SU-DHL-6 (cell line): ENCODE data around the gene VPS4B.

Experiments used
- H2AFZ ChIP-seq: fragments of 200-600 bp; sonication (generic); 2 replicates; pipeline ENCODE4 v1.6.1; 2014; ENCODE audit warnings: low read depth, mild to moderate bottlenecking, moderate library complexity, mixed read lengths, antibody characterized with exemption, low read length; ENCODE audit not compliant: severe bottlenecking
- H3F3A ChIP-seq: fragments of 200-600 bp; shearing (Covaris generic); 2 replicates; pipeline ENCODE4 v1.6.0; 2016; ENCODE audit warnings: antibody characterized with exemption, mild to moderate bottlenecking; ENCODE audit not compliant: insufficient read depth
- H3K27ac ChIP-seq: fragments of 200-600 bp; sonication (generic); 2 replicates; pipeline ENCODE4 v1.5.1; 2016; ENCODE audit warnings: low read depth, mild to moderate bottlenecking, low read length, moderate library complexity, mixed read lengths
- H3K27me3 ChIP-seq: fragments of 200-600 bp; sonication (generic), shearing (Covaris generic); 2 replicates; pipeline ENCODE4 v1.6.0; 2014; ENCODE audit warnings: mild to moderate bottlenecking, low read length
- H3K36me3 ChIP-seq: fragments of 200-600 bp; sonication (generic); 2 replicates; pipeline ENCODE4 v1.6.1; 2014; ENCODE audit warnings: mild to moderate bottlenecking, low read length, mixed read lengths
- H3K4me2 ChIP-seq: fragments of 300-600, 200-600 bp; shearing (Covaris generic), sonication (generic); 2 replicates; pipeline ENCODE4 v1.6.0; 2014; ENCODE audit warnings: low read length, low read depth, mild to moderate bottlenecking; ENCODE audit not compliant: poor library complexity, severe bottlenecking
- H3K4me3 ChIP-seq: fragments of 200-600 bp; sonication (generic); 2 replicates; pipeline ENCODE4 v1.5.1; 2014; ENCODE audit warnings: antibody characterized with exemption, low read length, mild to moderate bottlenecking, mixed read lengths; ENCODE audit not compliant: insufficient read depth, poor library complexity, severe bottlenecking
- H3K79me2 ChIP-seq: fragments of 200-600 bp; sonication (generic); 2 replicates; pipeline ENCODE4 v1.6.1; 2014; ENCODE audit warnings: mild to moderate bottlenecking, low read length, moderate library complexity; ENCODE audit not compliant: insufficient read depth
- H3K9ac ChIP-seq: fragments of 200-600 bp; sonication (generic); 2 replicates; pipeline ENCODE4 v1.7.0; 2014; ENCODE audit warnings: mild to moderate bottlenecking, low read length
- H3K9me2 ChIP-seq: fragments of 200-600 bp; sonication (generic); replicated peaks from 2 replicates; pipeline ENCODE4 v1.6.1; 2014; ENCODE audit warnings: low read length; ENCODE audit not compliant: insufficient read depth
- H3K9me3 ChIP-seq: fragments of 200-600 bp; sonication (generic); 2 replicates; pipeline ENCODE4 v1.6.1; 2014; ENCODE audit warnings: low read length, mixed read lengths; ENCODE audit not compliant: insufficient read depth
- H4K20me1 ChIP-seq: fragments of 200-600 bp; sonication (generic); 2 replicates; pipeline ENCODE4 v1.6.1; 2014; ENCODE audit warnings: low read depth, mild to moderate bottlenecking, antibody characterized with exemption, low read length, moderate library complexity, mixed read lengths
- CTCF ChIP-seq: fragments of 200-600 bp; sonication (generic); IDR thresholded peaks from one replicate; pipeline ENCODE4 v1.5.1; 2017; ENCODE audit warnings: antibody characterized with exemption, mild to moderate bottlenecking, low read length, moderate library complexity; ENCODE audit not compliant: insufficient read depth, poor library complexity, severe bottlenecking
- EZH2phosphoT487 ChIP-seq: fragments of 200-600 bp; sonication (generic), shearing (Covaris generic); conservative IDR thresholded peaks from 2 replicates; pipeline ENCODE4 v1.6.1; 2018; ENCODE audit warnings: mild to moderate bottlenecking, antibody characterized with exemption, low read length, moderate library complexity, mixed read lengths

VPS4B gene

DNA sequence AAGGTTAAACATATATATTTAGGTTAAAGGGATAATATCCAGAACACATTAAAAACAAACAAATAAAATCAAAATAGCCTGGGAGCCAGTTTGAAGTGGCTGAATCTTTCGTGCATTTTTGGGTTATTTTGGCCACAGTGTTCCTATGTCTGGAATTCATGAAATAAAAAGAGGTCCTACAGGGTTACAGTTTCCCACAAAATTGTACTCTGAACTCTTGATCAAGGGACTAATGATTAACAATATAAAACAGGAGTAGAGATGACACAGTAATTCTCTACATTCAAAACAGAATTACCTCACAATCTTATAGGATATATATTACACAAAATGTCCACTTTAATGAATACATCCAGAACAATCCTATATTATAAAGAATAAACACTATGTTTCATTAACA is 24.9 kb downstream of the VPS4B start:
- Histone ChIP-seq H3F3A (0 out of 2 replicates have a peak, but pooled peaks cover 3% of the 10 kb centered on the region), H4K20me1 (no peaks in the 10 kb centered on the region), H3K27me3 (no peaks in the 10 kb centered on the region), H3K27ac (no peak overlapping the region), H3K79me2 (no peaks in the 10 kb centered on the region), H3K9ac (no peak overlapping the region), H3K9me3 (no peaks in the 10 kb centered on the region), H3K9me2 (no peaks in the 10 kb centered on the region), H2AFZ (no peak overlapping the region), H3K4me2 (no peak overlapping the region), H3K4me3 (no peak overlapping the region), H3K36me3 (peaks cover 56% of the 10 kb centered on the region)
- TF ChIP-seq CTCF (no peak), EZH2phosphoT487 (no peak)

DNA sequence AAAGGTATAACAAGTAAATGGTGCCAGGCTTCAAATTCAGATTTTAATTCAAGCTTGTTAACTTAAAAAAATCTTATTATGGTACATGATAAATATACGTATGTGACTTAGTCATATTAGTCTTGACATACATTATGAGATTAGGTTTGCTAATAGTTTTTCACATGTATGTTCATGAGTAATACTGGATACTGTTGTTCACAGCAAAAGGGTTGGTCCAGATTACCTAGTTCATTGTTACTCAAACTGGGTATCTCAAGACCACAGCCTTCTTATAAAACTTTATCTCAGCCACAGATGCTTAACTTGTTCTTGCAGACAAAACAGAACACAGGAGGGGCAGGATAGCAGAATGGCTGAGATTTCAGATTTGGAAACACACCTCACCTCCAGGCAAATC is 26.8 kb downstream of the VPS4B start:
- H3K27me3 ChIP-seq, result no peaks in the 10 kb centered on the region
- H3K4me2 ChIP-seq, result no peak overlapping the region
- no peaks in the 10 kb centered on the region for H4K20me1 ChIP-seq
- H3K9me2 ChIP-seq, result no peaks in the 10 kb centered on the region
- peaks cover 52% of the 10 kb centered on the region for H3K36me3 ChIP-seq
- no peak overlapping the region for H3K27ac ChIP-seq
- H2AFZ ChIP-seq, result no peak overlapping the region
- TF ChIP-seq EZH2phosphoT487 (no peak), CTCF (no peak)
- no peak overlapping the region for H3K4me3 ChIP-seq
- no peaks in the 10 kb centered on the region for H3K79me2 ChIP-seq
- no peak overlapping the region for H3K9ac ChIP-seq
- H3K9me3 ChIP-seq, result no peaks in the 10 kb centered on the region
- 0 out of 2 replicates have a peak, but pooled peaks cover 3% of the 10 kb centered on the region for H3F3A ChIP-seq

- Histone ChIP-seq H3K9me3 (no peaks in the 10 kb centered on the region), H4K20me1 (no peaks in the 10 kb centered on the region), H2AFZ (no peak overlapping the region), H3K36me3 (peaks cover 48% of the 10 kb centered on the region), H3K4me3 (no peak overlapping the region), H3K27me3 (no peaks in the 10 kb centered on the region), H3F3A (0 out of 2 replicates have a peak, but pooled peaks cover 3% of the 10 kb centered on the region), H3K79me2 (no peaks in the 10 kb centered on the region), H3K9me2 (no peaks in the 10 kb centered on the region), H3K27ac (no peak overlapping the region), H3K4me2 (no peak overlapping the region), H3K9ac (no peak overlapping the region)
- TF ChIP-seq EZH2phosphoT487 (no peak), CTCF (no peak)
Observed at GRCh38 chr18:63394954-63395353, 27.3 kb downstream of the VPS4B start.

DNA sequence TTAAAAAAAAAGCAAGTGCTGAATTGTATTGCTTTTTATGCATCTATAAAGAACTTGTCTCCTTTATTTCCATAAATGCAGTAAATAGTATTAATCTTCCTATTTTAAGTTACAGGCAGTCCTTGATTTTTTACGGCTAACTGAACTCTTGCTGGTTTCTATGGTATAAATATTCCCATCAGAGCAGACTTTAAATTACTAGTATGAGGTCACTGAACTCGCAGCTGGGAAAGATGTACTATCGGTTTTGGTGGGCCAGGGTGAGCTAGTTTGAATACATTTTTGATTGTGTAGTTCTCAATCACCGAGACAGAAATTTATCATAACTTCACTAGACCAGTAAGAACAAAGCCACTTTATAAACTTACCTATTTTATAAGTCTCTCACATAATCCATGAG is 34.4 kb downstream of the VPS4B start:
- Histone ChIP-seq H3K9me2 (no peaks in the 10 kb centered on the region), H3K79me2 (no peaks in the 10 kb centered on the region), H2AFZ (no peak overlapping the region), H3F3A (no peaks in the 10 kb centered on the region), H3K27ac (no peak overlapping the region), H4K20me1 (no peaks in the 10 kb centered on the region), H3K36me3 (peaks cover 14% of the 10 kb centered on the region; the same call in 1 of the 2 replicates), H3K9me3 (no peaks in the 10 kb centered on the region), H3K27me3 (no peaks in the 10 kb centered on the region), H3K4me3 (no peak overlapping the region), H3K9ac (no peak overlapping the region), H3K4me2 (no peak overlapping the region)
- TF ChIP-seq CTCF, result no peak
- no peak for TF ChIP-seq EZH2phosphoT487
